ENCODE results near the gene PLCD4.

DNA sequence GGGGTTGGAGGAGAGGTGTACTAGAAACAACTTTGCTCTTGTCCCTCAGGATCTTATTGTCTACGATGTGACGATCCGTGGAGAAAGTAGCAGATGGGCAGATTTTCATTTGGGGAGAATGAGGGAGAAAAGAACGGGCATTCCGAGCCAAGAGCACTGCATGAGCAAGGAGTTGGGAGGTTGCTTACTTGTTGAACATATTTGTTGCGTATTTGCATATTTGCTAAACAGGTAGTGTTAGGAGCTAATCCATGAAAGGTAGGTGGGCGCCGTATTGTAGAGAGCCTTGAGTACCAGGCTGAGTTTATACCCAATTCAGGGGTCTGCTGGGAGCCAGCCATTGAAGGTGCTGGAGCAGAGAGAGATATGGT is 52.3 kb downstream of the PLCD4 start:
- TF ChIP-seq, protein P1, sequence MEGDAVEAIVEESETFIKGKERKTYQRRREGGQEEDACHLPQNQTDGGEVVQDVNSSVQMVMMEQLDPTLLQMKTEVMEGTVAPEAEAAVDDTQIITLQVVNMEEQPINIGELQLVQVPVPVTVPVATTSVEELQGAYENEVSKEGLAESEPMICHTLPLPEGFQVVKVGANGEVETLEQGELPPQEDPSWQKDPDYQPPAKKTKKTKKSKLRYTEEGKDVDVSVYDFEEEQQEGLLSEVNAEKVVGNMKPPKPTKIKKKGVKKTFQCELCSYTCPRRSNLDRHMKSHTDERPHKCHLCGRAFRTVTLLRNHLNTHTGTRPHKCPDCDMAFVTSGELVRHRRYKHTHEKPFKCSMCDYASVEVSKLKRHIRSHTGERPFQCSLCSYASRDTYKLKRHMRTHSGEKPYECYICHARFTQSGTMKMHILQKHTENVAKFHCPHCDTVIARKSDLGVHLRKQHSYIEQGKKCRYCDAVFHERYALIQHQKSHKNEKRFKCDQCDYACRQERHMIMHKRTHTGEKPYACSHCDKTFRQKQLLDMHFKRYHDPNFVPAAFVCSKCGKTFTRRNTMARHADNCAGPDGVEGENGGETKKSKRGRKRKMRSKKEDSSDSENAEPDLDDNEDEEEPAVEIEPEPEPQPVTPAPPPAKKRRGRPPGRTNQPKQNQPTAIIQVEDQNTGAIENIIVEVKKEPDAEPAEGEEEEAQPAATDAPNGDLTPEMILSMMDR (IDR thresholded peaks at IDR 0.05), result no peak
- TF ChIP-seq POLR2A (IDR thresholded peaks at IDR 0.05), result no peak

Measured in right lobe of liver (tissue), 4 donors.